Activated effector memory CD4-positive, alpha-beta T cell treated with anti-CD3 and anti-CD28 coated beads, Interleukin-2, amount 50 U/mL, for 16 hours (primary cell): ENCODE data around the gene USP22.
"Not testable (repeated sequence)": the region's sequence is repeated elsewhere in the genome, so short reads cannot be mapped to it uniquely, and the experiment has no call there.

ENCODE experiments used
- DNase-seq: peaks from one replicate; pipeline ENCODE4 v3.0.0-alpha.2; 2020

The USP22 gene

DNA sequence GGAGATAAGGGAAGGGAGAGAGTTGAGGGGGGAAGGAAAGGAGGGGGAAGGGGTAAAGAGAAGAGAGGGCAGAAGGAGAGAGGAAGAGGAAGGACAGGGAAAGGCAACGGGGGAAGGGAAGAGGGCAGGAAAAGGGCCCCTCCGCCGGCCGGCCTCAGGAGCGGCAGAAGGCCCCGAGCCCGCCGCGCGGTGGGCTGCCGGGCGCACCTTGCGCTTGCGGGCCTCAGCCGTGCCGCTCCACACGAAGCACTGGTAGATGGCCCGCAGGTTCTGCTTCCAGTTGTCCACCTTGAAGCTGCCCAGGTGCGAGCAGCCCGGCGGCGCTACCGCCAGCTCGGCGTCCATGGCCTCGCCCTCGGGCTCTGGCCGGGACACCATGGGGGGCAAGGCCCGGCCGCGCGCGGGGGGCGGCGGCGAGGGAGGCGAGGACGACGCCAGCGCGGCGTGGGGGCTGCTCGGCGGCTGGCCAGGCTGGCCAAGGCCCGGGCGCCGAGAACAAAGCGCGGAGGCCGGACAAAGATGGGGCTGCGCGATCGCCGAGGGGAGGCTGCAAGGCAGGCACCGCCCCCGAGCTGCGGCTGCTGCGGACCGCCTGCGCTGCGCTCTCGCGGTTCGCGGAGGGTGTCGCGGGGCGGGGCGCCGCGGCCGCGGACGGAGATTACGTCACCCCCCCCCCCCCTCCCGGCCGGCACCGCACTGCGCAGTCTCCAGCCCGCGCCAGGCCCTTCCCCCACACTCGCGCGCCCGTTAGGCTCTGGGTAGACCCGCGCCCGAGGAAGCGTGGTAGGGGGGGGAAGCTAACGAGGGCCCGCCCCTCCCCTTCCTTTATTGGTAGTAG is at the start of gene USP22:
Gene USP22 (minus strand): TSS at position 554 of the 838 bp plus-strand sequence. CDS start 176 bp downstream, at position 378.
- no peak for DNase-seq

GRCh38 chr17:21090902-21091618 is 48.2 kb upstream of the USP22 start:
- no peak for DNase-seq

DNA sequence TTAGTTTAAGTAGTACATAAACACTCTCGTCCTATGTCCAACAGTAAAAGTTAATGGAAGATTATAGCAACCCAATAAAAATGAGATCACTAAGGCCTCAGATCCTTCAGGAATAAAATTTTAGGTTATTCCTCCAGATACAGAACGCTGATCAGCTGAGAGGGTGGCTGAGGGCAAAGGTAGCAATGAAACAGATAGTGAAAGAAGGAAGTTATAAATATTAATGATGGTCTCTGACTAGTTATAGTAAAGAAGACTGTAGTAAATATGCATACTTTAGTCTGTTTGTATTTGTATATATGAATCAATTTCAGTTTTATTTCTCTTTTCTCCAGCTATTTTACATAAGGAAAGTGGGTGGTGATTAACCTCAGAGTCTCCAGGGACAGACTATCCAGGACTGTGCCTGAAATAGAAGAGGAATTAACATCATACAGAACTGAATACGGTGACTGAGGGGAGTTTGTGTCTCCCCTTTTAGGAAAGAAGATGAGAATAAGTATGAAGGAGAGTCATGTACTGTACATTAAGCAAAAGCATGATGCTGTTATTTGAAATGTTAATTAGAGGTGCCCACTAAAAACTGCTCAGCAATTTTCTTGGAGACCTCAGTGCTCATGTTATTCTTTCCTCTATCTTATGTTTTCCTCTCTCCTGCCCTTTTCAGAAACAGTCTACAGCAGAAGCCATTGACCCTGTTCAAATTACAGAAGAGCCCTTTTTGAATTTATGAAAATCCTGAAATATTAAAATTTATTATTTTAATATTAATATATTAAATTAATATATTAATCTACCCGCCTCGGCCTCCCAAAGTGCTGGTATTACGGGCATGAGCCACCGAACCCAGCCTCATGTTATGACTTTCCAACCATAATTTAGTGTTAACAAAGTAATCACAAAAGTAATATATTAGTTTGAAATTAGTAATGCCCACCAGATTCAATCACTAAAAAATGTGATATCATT is 47.4 kb upstream of the USP22 start:
- no peak for DNase-seq

DNA sequence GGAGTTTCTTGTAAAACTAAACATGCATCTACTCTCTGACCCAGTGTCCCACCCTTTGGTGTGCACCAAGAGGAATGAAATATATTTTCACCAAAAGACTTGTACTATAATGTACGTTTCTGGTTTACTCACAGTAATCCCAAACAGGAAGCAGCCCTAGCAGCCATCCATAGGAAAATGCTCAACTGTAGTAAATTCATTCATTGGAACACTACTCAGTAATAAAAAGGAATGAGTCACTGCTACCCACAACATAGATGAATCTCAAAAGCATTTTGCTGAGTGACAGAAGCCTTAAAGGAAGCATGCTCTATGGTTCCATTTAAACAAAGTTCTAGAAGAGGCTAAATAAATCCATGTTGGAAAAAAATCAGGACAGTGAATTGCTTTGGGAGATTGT is 46.3 kb upstream of the USP22 start:
- no peak for DNase-seq

GRCh38 chr17:21085707-21086106 is 42.9 kb upstream of the USP22 start:
- no peak for DNase-seq

DNA sequence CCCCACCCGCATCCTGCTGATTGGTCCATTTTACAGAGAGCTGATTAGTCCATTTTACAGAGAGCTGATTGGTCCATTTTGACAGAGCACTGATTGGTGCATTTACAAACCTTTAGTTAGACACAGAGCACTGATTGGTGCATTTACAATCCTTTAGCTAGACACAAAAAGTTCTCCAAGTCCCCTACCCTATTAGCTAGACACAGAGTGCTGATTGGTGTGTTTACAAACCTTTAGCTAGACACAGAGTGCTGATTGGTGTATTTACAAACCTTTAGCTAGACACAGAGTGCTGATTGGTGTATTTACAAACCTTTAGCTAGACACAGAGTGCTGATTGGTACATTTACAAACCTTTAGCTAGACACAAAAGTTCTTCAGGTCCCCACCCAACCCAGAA is 42.5 kb upstream of the USP22 start:
- not testable (repeated sequence) for DNase-seq

- DNase-seq, result no peak
Measured at GRCh38 chr17:21082001-21082436, 39.2 kb upstream of the USP22 start.

GRCh38 chr17:21079196-21079595 is 36.4 kb upstream of the USP22 start:
- DNase-seq, result no peak

- no peak for DNase-seq
Measured at GRCh38 chr17:21078016-21078780, 35.4 kb upstream of the USP22 start.

DNA sequence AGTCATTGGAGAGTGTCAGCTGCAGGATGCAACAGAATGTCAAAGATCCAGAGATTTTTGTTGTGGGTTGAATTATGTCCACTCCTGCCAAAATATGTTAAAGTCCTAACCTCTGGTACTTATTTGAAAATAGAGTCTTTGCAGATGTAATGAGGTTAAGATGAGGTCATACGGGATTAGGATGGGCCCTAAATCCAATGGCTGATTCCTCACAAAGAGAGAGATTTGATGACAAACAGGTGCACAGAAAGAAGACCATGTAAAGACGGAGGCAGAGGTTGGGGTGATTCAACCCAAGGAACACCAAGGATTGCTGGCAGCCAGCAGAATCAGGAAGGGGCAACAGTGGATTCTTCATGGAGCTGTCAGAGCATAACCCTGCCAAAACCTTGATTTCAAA is 34.5 kb upstream of the USP22 start:
- DNase-seq, result no peak

DNA sequence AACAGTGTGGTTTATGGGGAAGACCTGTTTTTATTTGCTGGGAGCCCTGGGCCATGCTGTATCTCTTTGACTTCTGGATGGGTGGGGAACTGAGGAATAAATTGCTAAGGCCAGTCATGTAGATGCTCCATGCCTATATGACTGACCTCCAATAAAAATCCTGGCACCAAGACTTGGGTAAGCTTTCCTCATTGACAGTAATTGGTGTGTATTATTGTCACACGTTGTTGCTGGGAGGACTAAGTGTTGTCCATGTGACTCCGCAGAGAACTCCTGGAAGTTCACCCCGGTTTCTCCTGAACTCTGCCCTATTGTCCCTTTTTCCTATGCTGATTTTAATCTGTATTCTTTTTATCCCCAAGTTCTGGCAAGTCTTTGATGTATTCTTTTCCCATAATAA is 33.4 kb upstream of the USP22 start:
- no peak for DNase-seq

DNA sequence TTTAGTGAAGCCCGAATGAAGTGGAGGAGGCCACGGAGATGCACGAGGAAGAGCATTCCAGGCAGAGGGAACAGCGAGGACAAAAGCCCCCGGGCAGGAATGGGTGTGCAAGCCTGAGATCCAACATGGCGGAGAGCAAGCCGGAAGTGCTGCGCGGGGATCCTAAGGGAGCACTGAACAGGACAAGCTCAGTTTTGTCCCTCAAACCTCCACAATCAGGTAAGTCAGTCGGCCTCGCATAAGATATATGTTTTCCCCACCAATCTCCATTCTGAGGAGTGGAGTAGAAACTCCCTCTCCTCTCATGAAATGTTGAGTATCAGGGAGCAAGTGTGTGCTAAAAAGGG is 32.9 kb upstream of the USP22 start:
- DNase-seq, result no peak

DNA sequence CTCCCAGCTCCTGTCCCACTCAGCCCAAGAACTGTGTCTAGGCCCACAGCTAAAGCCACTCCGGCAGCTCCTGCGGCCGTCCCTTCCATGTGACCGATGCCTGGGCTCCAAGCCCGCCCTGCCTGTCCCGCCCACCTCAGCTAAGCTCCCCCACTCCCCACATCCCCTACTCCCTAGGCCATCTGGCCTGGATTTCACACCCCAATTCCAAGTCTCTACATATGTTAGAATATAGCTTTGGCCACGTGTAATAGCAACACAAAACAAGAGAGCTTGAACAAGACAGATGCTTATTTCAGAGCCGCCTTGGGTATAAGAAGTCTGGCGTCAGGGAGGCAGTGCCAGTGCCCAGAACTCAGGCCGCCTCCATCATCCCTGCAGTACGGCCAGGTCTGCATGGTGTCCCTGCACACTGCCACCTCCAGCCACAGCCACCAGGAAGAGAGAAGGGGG is 30.0 kb upstream of the USP22 start:
- DNase-seq, result no peak

DNA sequence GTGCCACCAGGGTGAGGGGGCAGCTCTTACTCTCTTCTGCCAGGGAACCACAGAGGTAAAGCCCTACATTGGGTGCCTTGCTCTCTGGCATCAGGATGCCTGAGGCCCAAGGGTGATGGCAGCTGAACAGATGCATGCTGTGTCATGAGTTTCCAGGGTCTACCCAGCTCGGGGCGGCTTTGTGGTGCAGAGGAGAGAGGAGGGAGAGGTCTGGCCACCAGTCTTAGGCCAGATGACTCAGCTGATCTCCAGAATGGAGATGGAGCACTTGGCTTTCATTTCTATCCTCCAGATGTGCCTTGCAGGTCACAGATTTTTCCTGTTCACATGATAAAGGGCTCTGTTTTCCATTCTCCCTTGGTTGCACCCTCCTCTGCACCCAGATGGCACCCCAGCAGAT is 23.6 kb upstream of the USP22 start:
- no peak for DNase-seq

DNA sequence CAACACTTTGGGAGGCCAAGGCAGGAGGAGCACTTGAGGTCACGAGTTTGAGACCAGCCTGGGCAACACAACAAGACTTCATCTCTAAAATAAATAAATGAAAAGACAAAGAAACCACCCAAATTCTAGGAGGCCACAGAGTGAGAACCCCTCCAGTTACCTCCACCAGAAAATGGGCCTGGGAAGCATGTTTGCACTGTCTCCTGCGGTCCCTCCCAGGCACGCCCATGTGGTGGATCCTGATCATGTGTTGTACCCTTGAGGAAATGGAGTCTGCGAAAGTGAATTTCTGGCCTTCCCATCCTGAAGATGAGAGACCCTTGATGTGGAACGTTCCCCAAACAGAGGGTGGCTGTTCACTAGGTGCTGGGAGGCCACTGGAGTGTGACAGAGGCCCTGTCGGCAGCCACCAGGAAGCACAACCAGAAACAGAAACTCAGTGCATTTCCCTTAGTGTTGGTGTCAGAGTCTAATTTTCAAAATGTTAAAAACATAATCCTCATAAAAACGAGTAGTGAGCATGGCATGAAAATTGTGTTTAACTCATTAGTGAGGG is 19.2 kb upstream of the USP22 start:
- DNase-seq, result no peak

- DNase-seq, result no peak
Measured at GRCh38 chr17:21061158-21061835, 18.5 kb upstream of the USP22 start.

- DNase-seq, result no peak
Measured at GRCh38 chr17:21059761-21060160, 16.9 kb upstream of the USP22 start.

GRCh38 chr17:21058098-21058893 is 15.5 kb upstream of the USP22 start:
- DNase-seq, result no peak

- not testable (repeated sequence) for DNase-seq
Measured at GRCh38 chr17:21053056-21053455, 10.2 kb upstream of the USP22 start.

DNA sequence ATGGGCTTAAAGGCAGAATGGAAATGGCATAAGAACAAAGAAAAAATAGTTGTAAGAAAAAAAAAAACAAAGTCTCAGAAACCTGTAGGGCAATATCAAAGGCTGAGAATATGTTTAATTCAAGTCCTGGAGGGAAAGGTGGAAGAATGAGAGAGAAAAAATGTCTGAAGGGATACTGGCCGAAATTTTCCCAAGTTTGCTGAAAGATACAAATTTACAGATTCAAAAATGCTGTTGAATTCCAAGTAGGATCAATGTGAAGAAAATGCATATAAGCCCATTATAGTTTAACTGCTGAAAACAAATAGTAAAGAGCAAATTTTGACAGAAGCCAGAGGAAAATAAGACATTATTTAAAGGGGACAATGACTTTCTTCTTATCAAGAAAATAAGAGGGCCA is 6.6 kb upstream of the USP22 start:
- DNase-seq, result no peak
